Measurements from ENCODE around the gene PRKAG2. TPM values are rescaled to one million over a fixed set of nuclear protein-coding genes. Genes with fewer than 3 reads are reported as not detected.

The PRKAG2 gene
- total and polyA plus RNA-seq, 2 of the 13 experiments (the other 11 are each of a cell fraction or from before 2014, with no cell fraction given) = 0.90 to 1.3 TPM

DNA sequence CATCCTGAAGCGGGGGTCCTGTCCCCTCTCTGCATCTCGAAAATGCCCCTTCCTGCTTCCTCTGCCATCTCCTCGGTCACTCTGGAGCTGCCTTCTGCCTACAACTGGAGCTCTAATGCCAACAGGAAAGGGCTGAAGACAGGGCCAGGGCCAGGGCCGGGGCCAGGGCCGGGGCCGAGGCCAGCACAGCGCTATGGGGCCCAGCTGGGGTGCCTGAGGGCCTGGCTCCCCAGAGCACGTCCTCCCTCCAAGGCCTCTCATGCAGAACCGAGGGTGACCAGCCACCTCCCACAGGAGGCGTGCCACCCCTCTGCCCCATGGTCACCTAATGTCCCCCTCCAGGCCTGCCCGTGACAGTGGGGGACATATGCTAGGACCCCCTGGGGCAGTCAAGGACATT is 155.7 kb downstream of the PRKAG2 start:
- no peak; the same call in 2 of the 3 replicates for ATAC-seq
- Histone ChIP-seq H3K4me1 (ENCODE audit: insufficient read depth, low read length) (no peaks in the 10 kb centered on the region; the same call in 1 of the 2 replicates), H3K9me3 (ENCODE audit: low read length) (no peaks in the 10 kb centered on the region), H3K27ac (ENCODE audit: extremely low read length, insufficient read depth, low read length) (no peak overlapping the region), H3K79me2 (ENCODE audit: insufficient read depth, low read length) (no peaks in the 10 kb centered on the region), H4K20me1 (ENCODE audit: insufficient read depth, low read length) (no peaks in the 10 kb centered on the region), H3K4me3 (replicated peaks in 1 of 3; ENCODE audit: insufficient read depth in 1 of 3, low read depth in 2 of 3, low read length in 3 of 3) (no peak overlapping the region), H3K27me3 (ENCODE audit: control insufficient read depth in 1 of 2, insufficient read depth in 2 of 2, low read length in 2 of 2) (peaks cover 0 to 42% of the 10 kb centered on the region in 2 experiments; a peak in 3 of 5 replicates), H3K36me3 (replicated peaks in 1 of 2; ENCODE audit: control insufficient read depth in 1 of 2, insufficient read depth in 2 of 2, low read length in 2 of 2) (no peaks in the 10 kb centered on the region), H3K9ac (ENCODE audit: insufficient read depth, low read depth, low read length) (no peak overlapping the region), H2AFZ (ENCODE audit: low read length) (no peak overlapping the region), H3K4me2 (ENCODE audit: low read depth, low read length) (no peak overlapping the region)
- intact Hi-C loops (cut with micrococcal nuclease; ENCODE audit: unreplicated experiment) (no loop called here), in situ Hi-C loops (cut with HindIII; ENCODE audit: extremely low pct_ligation_motif_present, low pct_unique_long_range_greater_than_20kb) (no loop called here)
- no TSS peak for BruUV-seq (replicated peaks)
- 9% methylated on average over 4 of the region's 11 CpGs for WGBS (ENCODE audit: low lambda C conversion rate)
- no peak for DNase-seq (ENCODE audit: low spot score)
- ChIA-PET CTCF (ENCODE audit: low intra/inter-chr PET ratio, low total read pairs) (no interaction called here), POLR2A (no interaction called here)
- FAIRE-seq = no peak
- TF ChIP-seq DR1 (CRISPR knock-in tag; IDR thresholded peaks at IDR 0.05) = no peak
- TF ChIP-seq MED13 (CRISPR knock-in tag; IDR thresholded peaks at IDR 0.05) = no peak
- no peak for TF ChIP-seq MED8 (CRISPR knock-in tag; IDR thresholded peaks at IDR 0.05; ENCODE audit: insufficient replicate concordance)
- TF ChIP-seq ZNF83 (CRISPR knock-in tag; IDR thresholded peaks at IDR 0.05; ENCODE audit: borderline replicate concordance) = no peak
- TF ChIP-seq ZNF335 (CRISPR knock-in tag; IDR thresholded peaks at IDR 0.05) = no peak
- no peak for TF ChIP-seq ZNF33A (CRISPR knock-in tag; IDR thresholded peaks at IDR 0.05; ENCODE audit: borderline replicate concordance)
- TF ChIP-seq ZBTB20 (CRISPR knock-in tag; IDR thresholded peaks at IDR 0.05; ENCODE audit: borderline replicate concordance, low read depth) = no peak
- TF ChIP-seq, protein P1, sequence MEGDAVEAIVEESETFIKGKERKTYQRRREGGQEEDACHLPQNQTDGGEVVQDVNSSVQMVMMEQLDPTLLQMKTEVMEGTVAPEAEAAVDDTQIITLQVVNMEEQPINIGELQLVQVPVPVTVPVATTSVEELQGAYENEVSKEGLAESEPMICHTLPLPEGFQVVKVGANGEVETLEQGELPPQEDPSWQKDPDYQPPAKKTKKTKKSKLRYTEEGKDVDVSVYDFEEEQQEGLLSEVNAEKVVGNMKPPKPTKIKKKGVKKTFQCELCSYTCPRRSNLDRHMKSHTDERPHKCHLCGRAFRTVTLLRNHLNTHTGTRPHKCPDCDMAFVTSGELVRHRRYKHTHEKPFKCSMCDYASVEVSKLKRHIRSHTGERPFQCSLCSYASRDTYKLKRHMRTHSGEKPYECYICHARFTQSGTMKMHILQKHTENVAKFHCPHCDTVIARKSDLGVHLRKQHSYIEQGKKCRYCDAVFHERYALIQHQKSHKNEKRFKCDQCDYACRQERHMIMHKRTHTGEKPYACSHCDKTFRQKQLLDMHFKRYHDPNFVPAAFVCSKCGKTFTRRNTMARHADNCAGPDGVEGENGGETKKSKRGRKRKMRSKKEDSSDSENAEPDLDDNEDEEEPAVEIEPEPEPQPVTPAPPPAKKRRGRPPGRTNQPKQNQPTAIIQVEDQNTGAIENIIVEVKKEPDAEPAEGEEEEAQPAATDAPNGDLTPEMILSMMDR (CRISPR knock-in tag; IDR thresholded peaks at IDR 0.05) = no peak
- no peak for TF ChIP-seq ZNF570 (CRISPR knock-in tag; IDR thresholded peaks at IDR 0.05; ENCODE audit: borderline replicate concordance)
- TF ChIP-seq, protein P2, sequence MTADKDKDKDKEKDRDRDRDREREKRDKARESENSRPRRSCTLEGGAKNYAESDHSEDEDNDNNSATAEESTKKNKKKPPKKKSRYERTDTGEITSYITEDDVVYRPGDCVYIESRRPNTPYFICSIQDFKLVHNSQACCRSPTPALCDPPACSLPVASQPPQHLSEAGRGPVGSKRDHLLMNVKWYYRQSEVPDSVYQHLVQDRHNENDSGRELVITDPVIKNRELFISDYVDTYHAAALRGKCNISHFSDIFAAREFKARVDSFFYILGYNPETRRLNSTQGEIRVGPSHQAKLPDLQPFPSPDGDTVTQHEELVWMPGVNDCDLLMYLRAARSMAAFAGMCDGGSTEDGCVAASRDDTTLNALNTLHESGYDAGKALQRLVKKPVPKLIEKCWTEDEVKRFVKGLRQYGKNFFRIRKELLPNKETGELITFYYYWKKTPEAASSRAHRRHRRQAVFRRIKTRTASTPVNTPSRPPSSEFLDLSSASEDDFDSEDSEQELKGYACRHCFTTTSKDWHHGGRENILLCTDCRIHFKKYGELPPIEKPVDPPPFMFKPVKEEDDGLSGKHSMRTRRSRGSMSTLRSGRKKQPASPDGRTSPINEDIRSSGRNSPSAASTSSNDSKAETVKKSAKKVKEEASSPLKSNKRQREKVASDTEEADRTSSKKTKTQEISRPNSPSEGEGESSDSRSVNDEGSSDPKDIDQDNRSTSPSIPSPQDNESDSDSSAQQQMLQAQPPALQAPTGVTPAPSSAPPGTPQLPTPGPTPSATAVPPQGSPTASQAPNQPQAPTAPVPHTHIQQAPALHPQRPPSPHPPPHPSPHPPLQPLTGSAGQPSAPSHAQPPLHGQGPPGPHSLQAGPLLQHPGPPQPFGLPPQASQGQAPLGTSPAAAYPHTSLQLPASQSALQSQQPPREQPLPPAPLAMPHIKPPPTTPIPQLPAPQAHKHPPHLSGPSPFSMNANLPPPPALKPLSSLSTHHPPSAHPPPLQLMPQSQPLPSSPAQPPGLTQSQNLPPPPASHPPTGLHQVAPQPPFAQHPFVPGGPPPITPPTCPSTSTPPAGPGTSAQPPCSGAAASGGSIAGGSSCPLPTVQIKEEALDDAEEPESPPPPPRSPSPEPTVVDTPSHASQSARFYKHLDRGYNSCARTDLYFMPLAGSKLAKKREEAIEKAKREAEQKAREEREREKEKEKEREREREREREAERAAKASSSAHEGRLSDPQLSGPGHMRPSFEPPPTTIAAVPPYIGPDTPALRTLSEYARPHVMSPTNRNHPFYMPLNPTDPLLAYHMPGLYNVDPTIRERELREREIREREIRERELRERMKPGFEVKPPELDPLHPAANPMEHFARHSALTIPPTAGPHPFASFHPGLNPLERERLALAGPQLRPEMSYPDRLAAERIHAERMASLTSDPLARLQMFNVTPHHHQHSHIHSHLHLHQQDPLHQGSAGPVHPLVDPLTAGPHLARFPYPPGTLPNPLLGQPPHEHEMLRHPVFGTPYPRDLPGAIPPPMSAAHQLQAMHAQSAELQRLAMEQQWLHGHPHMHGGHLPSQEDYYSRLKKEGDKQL (CRISPR knock-in tag; IDR thresholded peaks at IDR 0.05; ENCODE audit: low read depth) = no peak
- no peak for TF ChIP-seq ATAD3A (CRISPR knock-in tag; IDR thresholded peaks at IDR 0.05)
- TF ChIP-seq, protein P3, sequence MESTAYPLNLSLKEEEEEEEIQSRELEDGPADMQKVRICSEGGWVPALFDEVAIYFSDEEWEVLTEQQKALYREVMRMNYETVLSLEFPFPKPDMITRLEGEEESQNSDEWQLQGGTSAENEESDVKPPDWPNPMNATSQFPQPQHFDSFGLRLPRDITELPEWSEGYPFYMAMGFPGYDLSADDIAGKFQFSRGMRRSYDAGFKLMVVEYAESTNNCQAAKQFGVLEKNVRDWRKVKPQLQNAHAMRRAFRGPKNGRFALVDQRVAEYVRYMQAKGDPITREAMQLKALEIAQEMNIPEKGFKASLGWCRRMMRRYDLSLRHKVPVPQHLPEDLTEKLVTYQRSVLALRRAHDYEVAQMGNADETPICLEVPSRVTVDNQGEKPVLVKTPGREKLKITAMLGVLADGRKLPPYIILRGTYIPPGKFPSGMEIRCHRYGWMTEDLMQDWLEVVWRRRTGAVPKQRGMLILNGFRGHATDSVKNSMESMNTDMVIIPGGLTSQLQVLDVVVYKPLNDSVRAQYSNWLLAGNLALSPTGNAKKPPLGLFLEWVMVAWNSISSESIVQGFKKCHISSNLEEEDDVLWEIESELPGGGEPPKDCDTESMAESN (CRISPR knock-in tag; conservative IDR thresholded peaks at IDR 0.05) = no peak
- TF ChIP-seq GTF3A (CRISPR knock-in tag; conservative IDR thresholded peaks at IDR 0.05) = no peak
- no peak for TF ChIP-seq TAF15 (IDR thresholded peaks at IDR 0.05; ENCODE audit: low read depth, low read length, poor library complexity, severe bottlenecking)
- no peak for TF ChIP-seq ELF3 (CRISPR knock-in tag; IDR thresholded peaks at IDR 0.05)
- no peak for TF ChIP-seq CEBPB (IDR thresholded peaks at IDR 0.05; ENCODE audit: borderline replicate concordance, low read depth, low read length)
- TF ChIP-seq RFX3 (CRISPR knock-in tag; IDR thresholded peaks at IDR 0.05) = no peak
